Testis (tissue), 2 donors: ENCODE measurements around the gene FRMD6.

ENCODE experiments used
- POLR2A ChIP-seq: fragments of 450-650 bp; IDR thresholded peaks from one replicate; pipeline ENCODE4 v1.6.1; 2017; ENCODE audit warnings: antibody characterized with exemption, mild to moderate bottlenecking, moderate library complexity
- TF ChIP-seq, protein P1 (sequence below), 3 experiments: fragments of 450-650 bp in 2 of 3; fragments of 200-600 bp in 1 of 3; sonication (generic) in 1 of 3; IDR thresholded peaks; one replicate each; pipeline ENCODE4 v1.5.1; 2016 to 2019; ENCODE audit warnings: antibody characterized with exemption in 3 of 3, mild to moderate bottlenecking in 2 of 3, moderate library complexity in 1 of 3

DNA sequence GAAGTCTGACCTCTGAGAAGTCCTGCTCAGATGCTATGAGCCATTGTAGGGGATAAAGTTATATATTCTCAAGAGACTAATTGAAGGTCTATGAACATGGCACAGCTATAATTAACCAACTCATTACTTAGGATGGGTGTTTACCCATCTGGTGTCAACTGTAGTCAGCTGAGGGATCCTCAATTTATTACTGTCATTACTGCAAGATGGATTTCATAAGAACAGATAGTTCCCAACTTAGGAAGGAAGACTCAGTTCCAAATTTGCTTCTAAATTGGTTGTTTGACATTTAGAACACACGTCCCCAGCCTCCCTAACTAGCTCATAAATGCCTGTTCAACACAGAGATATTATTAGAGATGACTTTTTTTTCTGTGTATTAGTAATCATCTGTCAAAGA is 81.4 kb downstream of the FRMD6 start:
- TF ChIP-seq, protein P1, sequence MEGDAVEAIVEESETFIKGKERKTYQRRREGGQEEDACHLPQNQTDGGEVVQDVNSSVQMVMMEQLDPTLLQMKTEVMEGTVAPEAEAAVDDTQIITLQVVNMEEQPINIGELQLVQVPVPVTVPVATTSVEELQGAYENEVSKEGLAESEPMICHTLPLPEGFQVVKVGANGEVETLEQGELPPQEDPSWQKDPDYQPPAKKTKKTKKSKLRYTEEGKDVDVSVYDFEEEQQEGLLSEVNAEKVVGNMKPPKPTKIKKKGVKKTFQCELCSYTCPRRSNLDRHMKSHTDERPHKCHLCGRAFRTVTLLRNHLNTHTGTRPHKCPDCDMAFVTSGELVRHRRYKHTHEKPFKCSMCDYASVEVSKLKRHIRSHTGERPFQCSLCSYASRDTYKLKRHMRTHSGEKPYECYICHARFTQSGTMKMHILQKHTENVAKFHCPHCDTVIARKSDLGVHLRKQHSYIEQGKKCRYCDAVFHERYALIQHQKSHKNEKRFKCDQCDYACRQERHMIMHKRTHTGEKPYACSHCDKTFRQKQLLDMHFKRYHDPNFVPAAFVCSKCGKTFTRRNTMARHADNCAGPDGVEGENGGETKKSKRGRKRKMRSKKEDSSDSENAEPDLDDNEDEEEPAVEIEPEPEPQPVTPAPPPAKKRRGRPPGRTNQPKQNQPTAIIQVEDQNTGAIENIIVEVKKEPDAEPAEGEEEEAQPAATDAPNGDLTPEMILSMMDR (IDR thresholded peaks at IDR 0.05), result no peak
- no peak for TF ChIP-seq POLR2A
